ENCODE measurements around the gene LAMC2. TPM values are rescaled to one million over a fixed set of nuclear protein-coding genes. Genes with fewer than 3 reads are reported as not detected.
"Not testable (repeated sequence)": the region's sequence is repeated elsewhere in the genome, so short reads cannot be mapped to it uniquely, and the experiment has no call there.

LAMC2 gene
- polyA plus RNA-seq, 3 donors = not detected

- Histone ChIP-seq H3K79me2 (ENCODE audit: insufficient read depth, low read length) (no peaks in the 10 kb centered on the region), H3K27ac (ENCODE audit: low read depth in 1 of 2, low read length in 2 of 2) (no peak overlapping the region), H2AFZ (ENCODE audit: insufficient read depth, low read depth, low read length, poor library complexity, severe bottlenecking) (no peak overlapping the region), H3K27me3 (ENCODE audit: control insufficient read depth in 2 of 2, insufficient read depth in 2 of 2, low read length in 2 of 2) (peaks cover 0 to 3% of the 10 kb centered on the region in 2 donors), H3K9ac (ENCODE audit: insufficient read depth, low read length, poor library complexity, severe bottlenecking) (no peak overlapping the region), H3K4me3 (replicated peaks in 1 of 3; ENCODE audit: low read depth in 2 of 3, low read length in 3 of 3) (no peak overlapping the region), H4K20me1 (ENCODE audit: insufficient read depth, low read length) (no peaks in the 10 kb centered on the region), H3K36me3 (replicated peaks in 1 of 2; ENCODE audit: control insufficient read depth in 1 of 2, insufficient read depth in 2 of 2, low read length in 2 of 2) (no peaks in the 10 kb centered on the region), H3K4me1 (ENCODE audit: control insufficient read depth in 1 of 2, insufficient read depth in 2 of 2, low read length in 2 of 2) (peaks cover 4 to 7% of the 10 kb centered on the region in 2 donors), H3K9me3 (replicated peaks in 1 of 2; ENCODE audit: control insufficient read depth in 1 of 2, insufficient read depth in 1 of 2, low read length in 2 of 2) (no peaks in the 10 kb centered on the region), H3K4me2 (replicated peaks; ENCODE audit: extremely low read depth, low read length, poor library complexity, severe bottlenecking) (no peak overlapping the region)
- no peak overlapping the region for H3K27ac Mint-ChIP-seq
- peaks cover 0 to 2% (median 0%) of the 10 kb centered on the region in 3 donors for H3K27me3 Mint-ChIP-seq (ENCODE audit: low read depth in 3 of 3)
- peaks cover 10% of the 10 kb centered on the region for H3K4me1 Mint-ChIP-seq
- no peak for TF ChIP-seq CTCF (IDR thresholded peaks at IDR 0.05)
- peaks cover 0 to 2% (median 0%) of the 10 kb centered on the region in 7 donors for H3K9me3 Mint-ChIP-seq
- DNase-seq = no peak
- intact Hi-C loops (cut with micrococcal nuclease) = no loop called here
- H3K4me3 Mint-ChIP-seq = no peak overlapping the region
- WGBS (ENCODE audit: insufficient coverage) = 96% methylated on average over 5 of the region's 5 CpGs
- H3K36me3 Mint-ChIP-seq = no peaks in the 10 kb centered on the region
These were observed 87.2 kb downstream of the LAMC2 start for GRCh38 chr1:183273300-183273699.

DNA sequence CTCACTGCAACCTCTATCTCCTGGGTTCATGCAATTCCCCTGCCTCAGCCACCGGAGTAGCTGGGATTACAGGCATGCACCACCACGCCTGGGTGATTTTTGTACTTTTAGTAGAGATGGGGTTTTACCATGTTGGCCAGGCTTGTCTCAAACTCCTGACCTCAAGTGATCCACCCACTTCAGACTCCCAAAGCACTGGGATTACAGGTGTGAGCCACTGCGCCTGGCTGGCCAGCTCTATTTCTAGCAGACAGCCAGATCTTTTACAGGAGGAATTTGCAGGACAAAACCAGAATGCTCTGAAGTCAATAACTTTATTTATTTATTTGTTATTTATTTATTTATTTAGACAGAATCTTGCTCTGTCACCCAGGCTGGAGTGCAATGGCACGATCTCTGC is 87.9 kb downstream of the LAMC2 start:
- H3K79me2 ChIP-seq (ENCODE audit: insufficient read depth, low read length); H3K4me3 ChIP-seq (replicated peaks in 1 of 3; ENCODE audit: low read depth in 2 of 3, low read length in 3 of 3); H3K9me3 ChIP-seq (replicated peaks in 1 of 2; ENCODE audit: control insufficient read depth in 1 of 2, insufficient read depth in 1 of 2, low read length in 2 of 2); H3K4me3 Mint-ChIP-seq; H3K36me3 ChIP-seq (replicated peaks in 1 of 2; ENCODE audit: control insufficient read depth in 1 of 2, insufficient read depth in 2 of 2, low read length in 2 of 2); H3K27me3 ChIP-seq (ENCODE audit: control insufficient read depth in 2 of 2, insufficient read depth in 2 of 2, low read length in 2 of 2); H3K27ac ChIP-seq (ENCODE audit: low read depth in 1 of 2, low read length in 2 of 2); H3K4me2 ChIP-seq (replicated peaks; ENCODE audit: extremely low read depth, low read length, poor library complexity, severe bottlenecking); H3K36me3 Mint-ChIP-seq; intact Hi-C loops (cut with micrococcal nuclease); H4K20me1 ChIP-seq (ENCODE audit: insufficient read depth, low read length); H3K9ac ChIP-seq (ENCODE audit: insufficient read depth, low read length, poor library complexity, severe bottlenecking); H2AFZ ChIP-seq (ENCODE audit: insufficient read depth, low read depth, low read length, poor library complexity, severe bottlenecking); H3K9me3 Mint-ChIP-seq; DNase-seq; H3K27me3 Mint-ChIP-seq (ENCODE audit: low read depth in 3 of 3); H3K27ac Mint-ChIP-seq: not testable (repeated sequence)
- H3K4me1 ChIP-seq (ENCODE audit: control insufficient read depth in 1 of 2, insufficient read depth in 2 of 2, low read length in 2 of 2) = peaks cover 11 to 14% of the 10 kb centered on the region in 2 donors
- H3K4me1 Mint-ChIP-seq = peaks cover 16% of the 10 kb centered on the region
- no CpG with 5 or more reads among the region's 4 CpGs for WGBS (ENCODE audit: insufficient coverage)
